ENCODE measurements around the gene LCN12.

DNA sequence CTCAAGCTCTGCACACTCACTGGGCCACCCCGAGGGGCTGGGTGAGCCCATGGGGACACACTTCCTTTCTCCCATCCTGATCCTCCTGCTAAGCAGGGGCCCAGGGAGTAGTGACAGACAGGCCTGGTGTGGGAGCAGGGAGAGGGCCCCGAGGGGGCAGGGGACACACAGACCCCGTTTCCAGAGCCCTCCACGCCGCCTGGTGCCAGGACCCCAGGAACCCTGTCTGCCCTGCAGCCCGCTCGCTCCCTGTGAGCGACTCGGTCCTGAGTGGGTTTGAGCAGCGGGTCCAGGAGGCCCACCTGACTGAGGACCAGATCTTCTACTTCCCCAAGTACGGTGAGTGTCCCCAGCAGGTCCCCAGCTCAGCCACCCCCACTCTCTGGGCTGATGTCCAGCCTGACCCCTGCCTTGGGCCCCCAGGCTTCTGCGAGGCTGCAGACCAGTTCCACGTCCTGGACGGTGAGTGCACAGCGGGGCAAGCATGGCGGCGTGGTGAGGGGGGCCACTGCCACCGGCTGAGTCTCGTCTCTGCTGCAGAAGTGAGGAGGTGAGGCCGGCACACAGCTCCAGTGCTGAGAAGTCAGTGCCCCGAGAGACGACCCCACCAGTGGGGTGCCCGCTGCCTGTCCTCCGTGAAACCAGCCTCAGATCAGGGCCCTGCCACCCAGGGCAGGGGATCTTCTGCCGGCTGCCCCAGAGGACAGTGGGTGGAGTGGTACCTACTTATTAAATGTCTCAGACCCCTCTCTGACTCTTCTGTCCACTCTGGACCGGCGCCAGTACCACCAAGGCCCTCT is 5.6 kb upstream of the LCN12 start:
- TF ChIP-seq POLR2A (IDR thresholded peaks at IDR 0.05): no peak
- TF ChIP-seq, protein P1, sequence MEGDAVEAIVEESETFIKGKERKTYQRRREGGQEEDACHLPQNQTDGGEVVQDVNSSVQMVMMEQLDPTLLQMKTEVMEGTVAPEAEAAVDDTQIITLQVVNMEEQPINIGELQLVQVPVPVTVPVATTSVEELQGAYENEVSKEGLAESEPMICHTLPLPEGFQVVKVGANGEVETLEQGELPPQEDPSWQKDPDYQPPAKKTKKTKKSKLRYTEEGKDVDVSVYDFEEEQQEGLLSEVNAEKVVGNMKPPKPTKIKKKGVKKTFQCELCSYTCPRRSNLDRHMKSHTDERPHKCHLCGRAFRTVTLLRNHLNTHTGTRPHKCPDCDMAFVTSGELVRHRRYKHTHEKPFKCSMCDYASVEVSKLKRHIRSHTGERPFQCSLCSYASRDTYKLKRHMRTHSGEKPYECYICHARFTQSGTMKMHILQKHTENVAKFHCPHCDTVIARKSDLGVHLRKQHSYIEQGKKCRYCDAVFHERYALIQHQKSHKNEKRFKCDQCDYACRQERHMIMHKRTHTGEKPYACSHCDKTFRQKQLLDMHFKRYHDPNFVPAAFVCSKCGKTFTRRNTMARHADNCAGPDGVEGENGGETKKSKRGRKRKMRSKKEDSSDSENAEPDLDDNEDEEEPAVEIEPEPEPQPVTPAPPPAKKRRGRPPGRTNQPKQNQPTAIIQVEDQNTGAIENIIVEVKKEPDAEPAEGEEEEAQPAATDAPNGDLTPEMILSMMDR (IDR thresholded peaks at IDR 0.05): no peak
